Measurements from ENCODE around the gene PLD2. TPM values are rescaled to one million over a fixed set of nuclear protein-coding genes. Genes with fewer than 3 reads are reported as not detected.

The PLD2 gene
- total RNA-seq, 6 experiments from 2014 or later = 8.2 to 27.3 (median 10.8) TPM

DNA sequence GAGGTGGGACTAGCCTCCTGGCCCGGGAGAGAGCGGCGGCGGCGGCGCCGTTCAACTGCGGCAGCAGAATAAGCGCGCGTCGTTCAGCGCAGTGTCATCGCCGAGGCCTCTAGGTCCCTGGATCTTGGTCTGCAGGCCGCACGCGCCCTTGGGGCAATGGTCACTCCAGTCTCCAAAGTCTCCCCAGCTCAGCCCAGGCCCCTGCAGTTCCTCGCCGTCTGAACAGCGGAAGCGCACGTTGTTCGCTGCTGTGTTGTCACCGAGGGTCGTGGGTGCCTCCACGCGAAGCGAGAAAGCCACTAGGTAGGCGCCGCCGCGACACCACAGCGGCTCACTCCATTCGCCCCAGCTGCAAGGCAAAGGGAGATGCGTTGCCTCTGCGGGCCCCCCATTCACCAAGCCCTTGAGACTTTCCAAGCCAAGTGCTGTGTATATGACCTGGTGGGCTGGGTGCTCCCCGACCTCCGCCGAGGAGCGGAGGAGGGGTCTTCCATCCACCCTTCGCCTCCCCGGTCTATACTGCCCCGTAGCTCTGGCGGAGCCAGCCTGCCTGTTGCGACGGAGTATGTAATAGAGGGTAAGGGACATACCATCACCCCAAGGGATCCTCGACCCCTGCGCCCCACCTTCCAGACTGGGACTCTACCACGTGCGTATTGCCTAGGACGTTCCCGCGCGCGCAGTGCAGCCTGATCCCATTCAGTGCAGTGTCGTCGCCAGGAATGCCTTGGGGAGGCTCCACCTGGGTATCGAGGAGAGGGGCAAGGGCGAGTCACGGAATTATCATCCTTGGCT is 21.4 kb upstream of the PLD2 start:
- intact Hi-C loops (cut with DNase I) = loop anchor here (5.0 to 10.0 kb wide), 2 partner anchors 51 to 102 kb away; partner anchors contain the start of genes CXCL16 (in 2 of the 2), MED11 (in 2 of the 2) and ZMYND15 (in 2 of the 2)
- 33% methylated on average over 4 of the region's 61 CpGs for WGBS (ENCODE audit: insufficient coverage, low coverage, low lambda C conversion rate, missing lambda C conversion rate)
- H3K27me3 ChIP-seq = no peaks in the 10 kb centered on the region
- ATAC-seq (no peak), DNase-seq (peak in 1 of 3 donors; percentile 29)
- H3K27ac ChIP-seq = no peak overlapping the region
- no peaks in the 10 kb centered on the region for H3K9me3 ChIP-seq
- H3K4me3 ChIP-seq = peak overlapping the region in 1 of 3 donors; percentile 18
- TF ChIP-seq POLR2A (IDR thresholded peaks at IDR 0.05) = no peak
- TF ChIP-seq, protein P1, sequence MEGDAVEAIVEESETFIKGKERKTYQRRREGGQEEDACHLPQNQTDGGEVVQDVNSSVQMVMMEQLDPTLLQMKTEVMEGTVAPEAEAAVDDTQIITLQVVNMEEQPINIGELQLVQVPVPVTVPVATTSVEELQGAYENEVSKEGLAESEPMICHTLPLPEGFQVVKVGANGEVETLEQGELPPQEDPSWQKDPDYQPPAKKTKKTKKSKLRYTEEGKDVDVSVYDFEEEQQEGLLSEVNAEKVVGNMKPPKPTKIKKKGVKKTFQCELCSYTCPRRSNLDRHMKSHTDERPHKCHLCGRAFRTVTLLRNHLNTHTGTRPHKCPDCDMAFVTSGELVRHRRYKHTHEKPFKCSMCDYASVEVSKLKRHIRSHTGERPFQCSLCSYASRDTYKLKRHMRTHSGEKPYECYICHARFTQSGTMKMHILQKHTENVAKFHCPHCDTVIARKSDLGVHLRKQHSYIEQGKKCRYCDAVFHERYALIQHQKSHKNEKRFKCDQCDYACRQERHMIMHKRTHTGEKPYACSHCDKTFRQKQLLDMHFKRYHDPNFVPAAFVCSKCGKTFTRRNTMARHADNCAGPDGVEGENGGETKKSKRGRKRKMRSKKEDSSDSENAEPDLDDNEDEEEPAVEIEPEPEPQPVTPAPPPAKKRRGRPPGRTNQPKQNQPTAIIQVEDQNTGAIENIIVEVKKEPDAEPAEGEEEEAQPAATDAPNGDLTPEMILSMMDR (IDR thresholded peaks at IDR 0.05) = no peak
- H3K36me3 ChIP-seq = no peaks in the 10 kb centered on the region
- H3K4me1 ChIP-seq = peaks cover 0 to 21% (median 5%) of the 10 kb centered on the region in 4 donors

DNA sequence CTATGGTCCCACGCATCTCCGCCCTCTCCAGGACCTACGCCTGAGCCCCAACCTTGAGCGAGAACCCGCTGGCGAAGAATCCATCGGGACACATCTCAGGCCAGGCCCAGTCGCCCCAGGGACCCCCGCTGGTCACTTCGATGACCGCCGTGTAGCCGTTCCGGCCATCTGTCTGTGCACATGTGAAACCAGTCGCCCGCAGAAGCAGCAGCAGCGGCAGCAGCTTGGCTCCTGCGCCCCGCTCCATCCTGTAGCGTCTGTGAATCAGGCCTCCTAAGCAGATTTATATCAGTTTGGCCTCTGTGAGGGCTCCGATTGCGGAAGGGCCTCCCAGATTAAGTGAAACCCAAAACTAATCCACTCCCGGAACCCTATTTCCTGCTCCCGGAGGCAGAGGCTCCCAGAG is 20.8 kb upstream of the PLD2 start, which contains the start of gene VMO1:
VMO1 (minus strand) TSS at position 259 of the 406 bp plus-strand sequence; CDS start at position 247, 12 bp downstream.
- peak within 1 kb of the TSS in 2 of 3 donors; percentile 10 to 18 for H3K4me3 ChIP-seq
- intact Hi-C loops (cut with DNase I) = loop anchor here (5.0 to 10.0 kb wide), 2 partner anchors 51 to 101 kb away; partner anchors contain the start of genes CXCL16 (in 2 of the 2), MED11 (in 2 of the 2) and ZMYND15 (in 2 of the 2)
- H3K4me1 ChIP-seq = peaks cover 0 to 25% (median 5%) of the 10 kb centered on the region in 4 donors
- 43% methylated on average over 5 of the region's 24 CpGs for WGBS (ENCODE audit: insufficient coverage, low coverage, low lambda C conversion rate, missing lambda C conversion rate)
- TF ChIP-seq POLR2A (IDR thresholded peaks at IDR 0.05) = no peak
- TF ChIP-seq, protein P1 (IDR thresholded peaks at IDR 0.05) = no peak
- peak in 1 of 4 donors; percentile 5 for ATAC-seq
- peak within 1 kb of the TSS; percentile 84 to 96 (median 92) for H3K27ac ChIP-seq
- no peaks in the 10 kb centered on the region for H3K27me3 ChIP-seq
- no peaks in the 10 kb centered on the region for H3K9me3 ChIP-seq
- no peaks in the 10 kb centered on the region for H3K36me3 ChIP-seq
- DNase-seq = peak in 2 of 3 donors; percentile 55 to 66

DNA sequence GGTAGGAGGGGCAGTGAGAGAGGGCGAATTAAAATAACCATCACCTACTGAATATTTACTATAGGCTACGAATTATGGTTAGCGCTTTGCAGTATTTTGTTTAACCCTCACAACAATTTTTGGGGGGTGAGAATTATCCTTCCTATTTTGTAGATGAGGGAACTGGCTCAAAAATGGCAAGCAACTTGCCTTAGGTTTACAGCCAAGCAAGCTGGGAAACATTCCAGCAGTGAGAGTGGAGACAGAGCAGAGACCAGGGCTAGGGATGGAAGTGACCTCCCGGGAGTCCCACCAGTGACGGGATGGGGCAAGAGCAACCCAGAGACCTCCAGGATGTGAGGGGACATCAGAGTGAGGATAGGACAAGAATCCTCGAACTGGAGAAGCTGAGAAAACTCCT is 20.4 kb upstream of the PLD2 start:
- 50% methylated on average over 6 of the region's 6 CpGs for WGBS (ENCODE audit: insufficient coverage, low coverage, low lambda C conversion rate, missing lambda C conversion rate)
- Histone ChIP-seq H3K9me3 (no peaks in the 10 kb centered on the region), H3K36me3 (no peaks in the 10 kb centered on the region), H3K27ac (peak overlapping the region; percentile 84 to 96 (median 92)), H3K27me3 (no peaks in the 10 kb centered on the region), H3K4me1 (peaks cover 0 to 25% (median 5%) of the 10 kb centered on the region in 4 donors), H3K4me3 (peak overlapping the region in 1 of 3 donors; percentile 18)
- TF ChIP-seq, protein P1 (IDR thresholded peaks at IDR 0.05) = no peak
- no peak for TF ChIP-seq POLR2A (IDR thresholded peaks at IDR 0.05)
- intact Hi-C loops (cut with DNase I) = loop anchor here (5.0 to 10.0 kb wide), 2 partner anchors 52 to 101 kb away; partner anchors contain the start of genes CXCL16 (in 2 of the 2), MED11 (in 2 of the 2) and ZMYND15 (in 2 of the 2)
- no peak for ATAC-seq
- no peak for DNase-seq

DNA sequence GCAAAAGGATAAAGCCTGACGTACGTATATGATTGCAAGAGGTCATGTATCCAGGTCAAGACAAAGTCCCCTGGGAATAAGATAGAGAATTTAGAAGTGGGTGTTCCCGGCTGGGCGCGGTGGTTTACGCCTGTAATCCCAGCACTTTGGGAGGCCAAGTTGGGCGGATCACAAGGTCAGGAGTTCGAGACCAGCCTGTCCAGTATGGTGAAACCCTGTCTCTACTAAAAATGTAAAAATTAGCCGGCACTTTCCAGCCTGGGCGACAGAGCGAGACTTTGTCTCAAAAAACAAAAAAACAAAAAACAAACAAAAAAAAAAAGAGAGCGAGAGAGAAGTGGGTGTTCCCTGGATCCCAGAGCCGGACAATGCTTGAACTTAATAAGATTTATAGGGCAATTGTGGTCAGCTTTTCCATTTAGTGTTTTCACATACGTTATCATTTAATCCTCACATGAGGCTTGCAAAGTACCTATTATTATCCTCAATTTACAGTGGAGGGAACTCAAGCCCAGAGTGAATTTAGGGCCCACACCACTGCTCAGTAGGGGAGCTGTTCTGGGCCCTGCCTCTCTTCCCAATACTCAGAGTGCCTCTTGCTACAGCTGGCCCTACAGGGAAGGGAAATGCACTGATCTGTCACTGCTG is 18.7 kb upstream of the PLD2 start:
- peaks cover 0 to 25% (median 5%) of the 10 kb centered on the region in 4 donors for H3K4me1 ChIP-seq
- WGBS (ENCODE audit: insufficient coverage, low coverage, low lambda C conversion rate, missing lambda C conversion rate) = 18% methylated on average over 14 of the region's 14 CpGs
- no peaks in the 10 kb centered on the region for H3K27me3 ChIP-seq
- peak in 1 of 4 donors; percentile 0 for ATAC-seq
- no peak for DNase-seq
- intact Hi-C loops (cut with DNase I) = loop anchor here (5.0 to 10.0 kb wide), 2 partner anchors 53 to 99 kb away; partner anchors contain the start of genes CXCL16 (in 2 of the 2), MED11 (in 2 of the 2) and ZMYND15 (in 2 of the 2)
- no peaks in the 10 kb centered on the region for H3K36me3 ChIP-seq
- TF ChIP-seq POLR2A (IDR thresholded peaks at IDR 0.05) = no peak
- TF ChIP-seq, protein P1 (IDR thresholded peaks at IDR 0.05) = peak in 1 of 4 donors; percentile 5
- no peaks in the 10 kb centered on the region for H3K9me3 ChIP-seq
- peak overlapping the region; percentile 84 to 96 (median 92) for H3K27ac ChIP-seq
- peak overlapping the region; percentile 68 to 84 (median 83) for H3K4me3 ChIP-seq

Measured in right lobe of liver (tissue), 6 donors.